Stimulated activated naive CD8-positive, alpha-beta T cell treated with anti-CD3 and anti-CD28 coated beads, Interleukin-15, Interleukin-2, amounts not matched to agents 100 ng/mL and 50 ng/mL, for 24 hours (primary cell): ENCODE data around the gene BTBD2.

ENCODE experiments used
- H3K27ac Mint-ChIP-seq: one replicate; pipeline ENCODE4 v1.8.0; 2021; ENCODE audit warnings: mild to moderate bottlenecking, mixed read lengths
- H3K27me3 Mint-ChIP-seq: one replicate; pipeline ENCODE4 v1.8.0; 2021; ENCODE audit warnings: mixed read lengths
- H3K36me3 Mint-ChIP-seq: one replicate; pipeline ENCODE4 v1.8.0; 2021; ENCODE audit warnings: low read depth, mixed read lengths
- H3K4me1 Mint-ChIP-seq: one replicate; pipeline ENCODE4 v1.8.0; 2021; ENCODE audit warnings: low read depth, mixed read lengths
- H3K4me3 Mint-ChIP-seq: one replicate; pipeline ENCODE4 v1.8.0; 2021; ENCODE audit warnings: mild to moderate bottlenecking, mixed read lengths
- H3K9me3 Mint-ChIP-seq: one replicate; pipeline ENCODE4 v1.8.0; 2021; ENCODE audit warnings: mixed read lengths

BTBD2 gene

GRCh38 chr19:2055931-2056836, 40.7 kb upstream of the BTBD2 start:
- no peaks in the 10 kb centered on the region for H3K36me3 Mint-ChIP-seq
- H3K4me1 Mint-ChIP-seq, result peaks cover 70% of the 10 kb centered on the region
- H3K4me3 Mint-ChIP-seq, result peak overlapping the region; percentile 52
- no peaks in the 10 kb centered on the region for H3K9me3 Mint-ChIP-seq
- no peaks in the 10 kb centered on the region for H3K27me3 Mint-ChIP-seq
- H3K27ac Mint-ChIP-seq, result peak overlapping the region; percentile 78

- no peak overlapping the region for H3K27ac Mint-ChIP-seq
- H3K4me3 Mint-ChIP-seq, result no peak overlapping the region
- no peaks in the 10 kb centered on the region for H3K27me3 Mint-ChIP-seq
- H3K36me3 Mint-ChIP-seq, result no peaks in the 10 kb centered on the region
- H3K4me1 Mint-ChIP-seq, result peaks cover 60% of the 10 kb centered on the region
- no peaks in the 10 kb centered on the region for H3K9me3 Mint-ChIP-seq
Observed at GRCh38 chr19:2054763-2055162, 39.2 kb upstream of the BTBD2 start.

- Mint-ChIP-seq H3K4me3 (no peak overlapping the region), H3K4me1 (peaks cover 66% of the 10 kb centered on the region), H3K27ac (no peak overlapping the region), H3K36me3 (no peaks in the 10 kb centered on the region), H3K9me3 (no peaks in the 10 kb centered on the region), H3K27me3 (no peaks in the 10 kb centered on the region)
Observed at GRCh38 chr19:2053601-2054389, 38.3 kb upstream of the BTBD2 start.

- H3K27me3 Mint-ChIP-seq, result no peaks in the 10 kb centered on the region
- H3K4me3 Mint-ChIP-seq, result peak overlapping the region; percentile 73
- no peaks in the 10 kb centered on the region for H3K9me3 Mint-ChIP-seq
- H3K27ac Mint-ChIP-seq, result peak overlapping the region; percentile 90
- no peaks in the 10 kb centered on the region for H3K36me3 Mint-ChIP-seq
- peaks cover 64% of the 10 kb centered on the region for H3K4me1 Mint-ChIP-seq
Observed at GRCh38 chr19:2051773-2052704, 36.5 kb upstream of the BTBD2 start.

GRCh38 chr19:2050991-2051772, 35.7 kb upstream of the BTBD2 start, which contains the start of gene MKNK2:
Gene MKNK2, minus strand, starts transcription at chr19:2051244. Its CDS starts 393 bp downstream, at chr19:2050851.
- Mint-ChIP-seq H3K27me3 (no peaks in the 10 kb centered on the region), H3K9me3 (no peaks in the 10 kb centered on the region), H3K4me1 (peaks cover 61% of the 10 kb centered on the region), H3K4me3 (peak within 1 kb of the TSS; percentile 84), H3K27ac (peak within 1 kb of the TSS; percentile 90), H3K36me3 (no peaks in the 10 kb centered on the region)

- Mint-ChIP-seq H3K27me3 (no peaks in the 10 kb centered on the region), H3K9me3 (no peaks in the 10 kb centered on the region), H3K4me3 (peak overlapping the region; percentile 84), H3K27ac (no peak overlapping the region), H3K36me3 (no peaks in the 10 kb centered on the region), H3K4me1 (peaks cover 56% of the 10 kb centered on the region)
Observed at GRCh38 chr19:2050349-2050990, 35.0 kb upstream of the BTBD2 start.

GRCh38 chr19:2049741-2050348, 34.3 kb upstream of the BTBD2 start:
- H3K4me1 Mint-ChIP-seq, result peaks cover 52% of the 10 kb centered on the region
- no peaks in the 10 kb centered on the region for H3K36me3 Mint-ChIP-seq
- H3K4me3 Mint-ChIP-seq, result peak overlapping the region; percentile 84
- H3K27me3 Mint-ChIP-seq, result no peaks in the 10 kb centered on the region
- H3K9me3 Mint-ChIP-seq, result no peaks in the 10 kb centered on the region
- H3K27ac Mint-ChIP-seq, result peak overlapping the region; percentile 72

- Mint-ChIP-seq H3K27ac (no peak overlapping the region), H3K4me1 (peaks cover 50% of the 10 kb centered on the region), H3K4me3 (peak overlapping the region; percentile 84), H3K9me3 (no peaks in the 10 kb centered on the region), H3K36me3 (no peaks in the 10 kb centered on the region), H3K27me3 (no peaks in the 10 kb centered on the region)
Observed at GRCh38 chr19:2048959-2049740, 33.6 kb upstream of the BTBD2 start.

- Mint-ChIP-seq H3K9me3 (no peaks in the 10 kb centered on the region), H3K4me1 (peaks cover 49% of the 10 kb centered on the region), H3K27ac (no peak overlapping the region), H3K36me3 (peaks cover 3% of the 10 kb centered on the region), H3K4me3 (peak overlapping the region; percentile 84), H3K27me3 (no peaks in the 10 kb centered on the region)
Observed at GRCh38 chr19:2048104-2048958, 32.8 kb upstream of the BTBD2 start.

- peaks cover 49% of the 10 kb centered on the region for H3K4me1 Mint-ChIP-seq
- no peaks in the 10 kb centered on the region for H3K27me3 Mint-ChIP-seq
- no peak overlapping the region for H3K4me3 Mint-ChIP-seq
- H3K36me3 Mint-ChIP-seq, result peaks cover 3% of the 10 kb centered on the region
- peak overlapping the region; percentile 11 for H3K27ac Mint-ChIP-seq
- no peaks in the 10 kb centered on the region for H3K9me3 Mint-ChIP-seq
Observed at GRCh38 chr19:2047449-2048103, 32.1 kb upstream of the BTBD2 start.

- Mint-ChIP-seq H3K4me3 (no peak overlapping the region), H3K4me1 (peaks cover 45% of the 10 kb centered on the region), H3K27me3 (no peaks in the 10 kb centered on the region)
Observed at GRCh38 chr19:2047076-2047448, 31.5 kb upstream of the BTBD2 start.

More at GRCh38 chr19:2047076-2047448, 31.5 kb upstream of the BTBD2 start:
- Mint-ChIP-seq H3K27ac (no peak overlapping the region), H3K36me3 (peaks cover 3% of the 10 kb centered on the region), H3K9me3 (no peaks in the 10 kb centered on the region)
